HG03139 (cell line): Measurements from ENCODE around the gene DHCR7.

Experiments used
- ATAC-seq: cut with Tn5 transposase; IDR thresholded peaks from one replicate; pipeline ENCODE4 v1.9.1; 2021; ENCODE audit not compliant: unreplicated experiment

DHCR7 gene

DNA sequence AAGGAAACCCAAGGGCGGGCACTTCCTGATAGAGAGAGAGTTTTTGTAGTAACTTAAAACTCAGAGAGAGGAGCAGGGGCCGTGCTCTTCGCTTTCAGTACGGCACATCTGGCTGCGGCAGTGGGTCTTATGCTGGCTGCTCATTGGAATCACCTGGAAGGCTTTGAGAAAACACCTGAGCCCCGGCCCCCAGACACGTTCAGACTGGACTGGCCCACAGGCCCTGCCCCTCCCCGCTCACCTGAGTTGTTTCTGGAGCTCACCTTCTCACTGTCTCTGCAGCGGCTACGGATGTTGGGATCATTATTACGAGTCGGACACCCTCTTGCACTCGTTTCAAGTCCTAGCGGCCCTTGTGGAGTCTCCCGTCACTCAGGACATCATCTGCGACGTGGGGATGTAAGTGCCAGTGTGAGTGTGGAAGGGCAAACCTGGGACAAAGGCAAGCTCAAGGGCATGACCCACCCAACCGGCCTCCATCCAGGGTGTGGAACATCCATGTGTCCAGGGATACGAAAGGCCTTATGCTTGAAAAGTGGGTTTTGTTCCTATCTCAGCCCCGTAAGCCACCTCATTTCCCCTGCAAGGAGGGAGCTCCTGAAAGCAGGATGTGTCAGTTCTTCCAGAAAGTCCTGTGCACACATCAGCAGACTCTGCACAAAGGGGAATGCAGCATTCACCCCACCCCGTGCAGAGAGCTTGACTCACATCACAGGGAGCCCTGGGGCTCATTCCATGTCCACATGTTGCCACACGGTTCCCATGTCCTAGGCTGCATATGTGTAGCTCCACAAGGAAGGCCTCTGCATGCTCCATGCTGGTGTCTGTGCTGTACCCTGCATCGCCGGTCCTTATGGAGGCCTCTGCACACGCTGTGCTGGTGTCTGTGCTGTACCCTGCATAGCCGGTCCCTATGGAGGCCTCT, 10.2 kb upstream of the DHCR7 start:
- ATAC-seq = no peak

DNA sequence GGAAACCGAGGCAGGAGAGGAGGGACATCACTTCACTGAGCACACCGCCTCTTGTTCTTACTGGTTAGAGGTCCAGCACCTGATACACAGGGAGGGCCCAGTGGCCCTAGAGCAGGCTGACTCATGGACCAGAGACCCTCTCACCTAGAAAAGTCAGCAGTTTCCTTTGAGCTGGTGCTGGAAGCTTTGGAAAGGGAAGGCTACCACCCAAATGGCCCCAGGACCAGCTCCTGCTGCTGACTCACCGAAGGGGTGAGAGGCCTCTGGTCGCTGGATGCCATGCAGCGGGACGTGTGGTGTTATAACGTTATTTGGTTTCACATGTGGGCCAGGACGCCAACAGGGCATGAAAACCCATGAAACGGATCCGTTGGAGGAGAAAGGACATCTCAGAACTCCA, 8.6 kb upstream of the DHCR7 start:
- ATAC-seq = no peak

DNA sequence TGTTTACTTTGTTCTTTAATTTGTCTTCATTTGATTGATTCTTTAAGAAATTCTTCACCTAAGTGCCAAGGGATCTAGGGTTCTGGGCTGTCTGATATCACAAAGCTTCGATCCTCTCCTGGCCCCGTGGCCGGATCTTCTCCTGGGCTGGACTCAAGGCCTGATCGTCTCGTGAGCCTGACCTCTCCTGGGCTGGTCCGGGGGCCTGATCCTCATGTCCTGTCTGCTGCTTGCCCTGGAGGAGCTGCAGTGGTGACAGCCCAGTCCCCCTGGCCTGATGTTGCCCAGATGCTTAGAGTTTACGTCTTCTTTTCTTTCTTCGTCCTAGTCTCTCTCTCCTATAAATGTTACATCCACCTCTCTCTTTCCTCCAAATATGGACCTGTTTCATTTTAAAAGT, 8.1 kb upstream of the DHCR7 start:
- no peak for ATAC-seq

DNA sequence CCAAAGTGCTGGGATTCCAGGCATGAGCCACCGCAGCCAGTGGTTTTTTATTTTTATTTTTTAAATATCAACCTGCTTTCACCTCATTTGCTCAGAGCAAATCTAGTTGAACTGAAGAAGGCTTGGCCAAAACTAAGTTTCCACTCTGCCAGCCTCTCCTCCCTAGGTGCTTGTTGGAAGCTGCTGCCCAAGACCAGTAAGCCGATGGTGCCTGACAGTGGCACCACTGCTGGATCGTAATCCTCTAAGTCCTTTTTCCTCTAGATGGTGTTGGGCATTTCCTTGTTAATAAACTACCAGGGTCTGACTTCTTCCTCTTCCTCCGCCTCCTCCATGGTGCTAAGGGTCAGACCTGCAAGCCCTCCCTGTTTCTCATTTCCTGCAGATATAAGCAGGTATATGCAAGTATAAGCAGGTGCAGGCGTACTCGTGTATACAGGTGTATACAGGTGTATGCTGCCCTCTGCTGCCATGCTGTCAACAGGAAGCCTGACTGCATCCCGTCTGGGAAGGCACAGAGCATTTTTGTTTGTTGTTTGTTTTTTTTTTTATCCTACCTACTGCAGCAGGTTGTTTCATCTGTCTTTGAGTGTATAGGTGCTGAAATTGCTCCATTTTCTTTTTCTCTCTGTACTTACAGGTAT, 6.4 kb upstream of the DHCR7 start:
- no peak for ATAC-seq

DNA sequence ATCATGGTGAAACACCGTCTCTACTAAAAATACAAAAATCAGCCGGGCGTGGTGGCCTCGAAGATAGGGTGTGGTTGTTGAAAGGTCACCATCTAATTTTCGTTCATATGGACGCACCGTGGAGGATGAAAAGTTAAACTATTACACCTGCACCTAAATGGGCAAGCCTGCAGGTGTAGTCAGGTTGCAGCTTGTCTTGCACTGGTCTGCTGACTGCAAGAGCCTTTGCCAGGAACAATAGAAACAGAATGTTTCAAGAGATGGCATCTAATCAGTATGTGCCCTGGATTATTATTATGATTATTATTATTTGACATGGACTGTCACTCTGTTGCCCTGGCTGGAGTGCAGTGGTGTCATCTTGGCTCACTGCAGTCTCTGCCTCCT, 5.7 kb upstream of the DHCR7 start:
- no peak for ATAC-seq

DNA sequence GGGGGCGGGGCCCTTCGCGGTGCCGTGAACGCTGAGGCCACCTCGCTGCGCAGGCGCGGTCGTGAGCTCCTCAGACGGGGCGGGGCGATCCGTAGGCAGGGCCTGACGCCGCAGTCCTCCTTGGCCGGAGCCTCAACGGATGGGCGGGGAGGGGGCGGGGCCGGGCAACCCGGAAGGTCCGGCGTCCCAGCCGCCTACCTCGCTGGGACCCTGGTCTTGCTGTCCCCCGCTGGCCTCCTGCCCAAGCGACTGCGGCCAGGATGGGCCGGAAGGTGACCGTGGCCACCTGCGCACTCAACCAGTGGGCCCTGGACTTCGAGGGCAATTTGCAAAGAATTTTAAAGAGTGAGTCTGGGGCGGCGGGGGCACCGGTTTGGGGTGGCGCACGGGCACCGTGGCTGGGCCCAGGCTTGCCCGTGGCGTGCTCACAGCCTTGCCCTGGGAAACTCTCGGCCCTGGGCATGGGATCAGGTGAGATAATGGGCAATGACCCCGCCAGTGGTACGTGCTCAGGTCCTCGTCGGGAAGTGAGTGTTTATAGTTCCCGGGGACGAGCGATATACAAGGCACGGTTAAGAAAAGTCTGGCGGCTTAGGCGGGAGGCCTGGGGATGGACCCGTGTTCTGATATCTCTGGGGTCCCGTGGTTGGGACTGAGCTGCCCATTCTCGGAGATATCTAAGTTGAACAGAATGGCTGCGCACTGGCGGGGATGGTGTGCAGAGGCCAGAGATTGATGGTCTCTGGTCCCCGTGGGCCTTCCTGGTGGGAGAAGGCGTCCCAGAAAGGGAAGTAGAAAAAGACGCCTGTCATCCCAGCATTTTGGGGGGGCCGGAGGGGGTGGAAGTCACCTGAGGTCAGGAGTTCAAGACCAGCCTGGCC, 5.1 kb upstream of the DHCR7 start, which contains the start of gene NADSYN1:
Gene NADSYN1, plus strand, starts transcription at position 167 of the 881 bp plus-strand sequence. Its CDS starts 94 bp downstream, at position 261.
- peak; percentile 42 for ATAC-seq

DNA sequence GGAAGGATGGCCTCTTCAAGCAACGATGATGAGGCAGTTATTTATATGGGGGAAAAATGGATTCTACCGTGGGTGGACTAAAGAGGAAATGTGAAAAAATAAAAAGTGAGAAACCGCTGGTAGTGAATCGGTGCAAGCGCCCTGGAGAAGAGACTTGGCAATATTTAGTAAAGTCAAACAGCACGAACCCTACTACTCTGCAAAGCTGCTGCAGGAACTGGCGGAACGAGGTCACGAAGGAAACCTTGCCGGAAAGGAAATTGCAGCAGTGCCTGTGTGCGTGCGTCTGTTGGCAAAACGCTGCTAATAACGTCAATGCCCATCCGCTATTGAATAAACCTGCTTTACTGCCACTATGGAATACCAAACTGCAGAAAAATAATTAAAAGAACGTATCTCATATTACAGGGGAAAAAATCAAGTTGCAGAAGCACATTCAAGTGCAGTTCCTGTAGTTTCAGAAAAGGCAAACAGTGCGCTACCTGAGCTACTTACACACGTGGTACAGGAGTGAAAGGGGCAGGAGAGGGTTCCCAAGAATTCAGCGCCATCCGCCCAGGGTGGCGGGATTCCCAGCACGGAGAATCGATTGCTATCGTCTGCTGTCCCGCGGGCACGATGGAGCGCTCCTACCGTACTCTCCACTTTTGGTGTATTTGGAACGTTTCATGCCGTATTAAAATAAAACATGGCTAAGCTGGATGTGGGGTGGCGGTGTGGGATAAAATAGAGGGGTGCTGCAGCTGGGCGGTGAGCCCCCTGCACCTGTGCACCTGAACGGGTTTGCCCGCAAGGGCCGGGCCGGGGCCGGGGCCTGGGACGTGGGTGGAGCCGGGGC, 4.2 kb upstream of the DHCR7 start:
- ATAC-seq = no peak

DNA sequence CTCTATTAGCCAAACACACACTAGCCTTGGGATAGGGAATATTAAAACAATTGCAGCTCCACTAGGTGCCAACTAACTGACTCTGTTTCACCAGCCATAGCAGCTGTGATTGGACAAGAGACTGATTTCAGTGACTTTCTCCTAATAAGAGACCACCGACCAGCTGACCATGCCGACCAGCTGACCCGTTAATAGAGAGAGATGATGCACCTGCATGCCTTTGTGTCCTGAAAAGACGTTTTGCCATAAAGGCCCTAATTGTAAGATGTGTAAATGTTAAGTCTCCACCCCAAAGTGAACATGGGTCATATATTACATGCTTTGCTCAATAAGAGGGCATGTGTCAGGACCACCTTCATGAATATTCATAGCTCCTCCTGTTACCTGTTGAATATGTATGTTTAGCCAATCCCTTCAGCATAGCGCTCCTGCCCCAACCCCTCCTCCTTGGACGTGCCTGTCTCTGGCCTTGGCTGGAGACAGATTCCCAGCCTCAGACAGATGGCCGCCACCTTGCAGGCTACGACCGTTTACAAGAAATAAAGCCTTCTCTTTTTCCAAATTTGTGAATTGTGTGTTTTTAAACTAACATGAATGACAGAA, 3.5 kb upstream of the DHCR7 start:
- no peak for ATAC-seq

DNA sequence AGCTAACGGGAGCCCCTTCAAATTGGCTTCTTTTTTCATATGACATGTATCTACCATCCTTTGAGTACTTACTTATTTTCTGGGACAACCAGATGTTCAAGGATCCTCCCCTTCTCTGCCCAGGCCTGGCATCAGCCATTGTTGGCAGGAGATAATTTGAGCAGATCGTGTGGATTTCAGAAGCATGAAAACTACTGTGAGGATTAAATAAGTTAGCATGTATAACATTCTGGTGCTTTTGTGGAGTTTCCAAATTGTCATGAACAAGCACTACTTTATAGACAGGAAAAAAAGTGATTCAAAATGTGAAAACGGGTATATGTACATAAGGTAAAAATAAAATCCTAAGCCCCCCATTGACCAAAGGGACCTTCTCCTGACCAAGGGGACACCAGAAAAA, 2.7 kb upstream of the DHCR7 start:
- no peak for ATAC-seq

DNA sequence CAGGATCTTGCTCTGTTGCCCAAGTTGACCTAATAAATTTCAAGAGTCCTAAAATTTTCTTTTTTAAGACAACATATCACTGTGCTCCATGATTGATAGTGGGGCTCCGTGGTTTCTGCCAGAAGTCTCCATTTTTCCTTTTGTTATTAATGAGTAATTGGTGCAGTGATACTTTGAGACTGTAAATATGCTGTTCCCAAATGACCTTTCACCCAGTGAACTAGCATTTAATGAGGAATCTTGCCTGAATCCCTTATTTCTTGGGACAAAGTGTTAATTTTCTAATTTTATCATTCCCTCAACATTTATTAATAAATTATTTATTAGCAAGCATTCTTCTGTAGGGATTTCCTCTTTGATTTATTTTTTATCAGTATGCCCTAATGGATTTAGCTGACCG, 2.3 kb upstream of the DHCR7 start:
- ATAC-seq = no peak

DNA sequence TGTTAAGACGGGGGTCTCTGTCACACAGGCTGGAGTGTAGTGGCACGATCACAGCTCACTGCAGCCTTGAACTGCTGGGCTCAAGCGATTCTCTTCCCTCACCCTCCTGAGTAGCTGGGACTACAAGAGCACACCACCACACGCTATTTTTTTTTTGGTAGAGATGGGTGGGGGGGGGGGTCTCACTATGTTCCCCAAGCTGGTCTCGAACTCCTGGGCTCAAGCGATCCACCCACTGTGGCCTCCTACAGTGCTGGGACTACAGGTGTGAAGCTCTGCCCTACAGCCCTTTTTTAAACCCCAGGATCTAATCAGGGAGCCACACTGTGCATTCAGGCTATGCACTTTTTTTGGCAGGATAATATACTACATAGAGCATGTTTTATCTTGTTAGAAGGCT, 1.4 kb upstream of the DHCR7 start:
- no peak for ATAC-seq

DNA sequence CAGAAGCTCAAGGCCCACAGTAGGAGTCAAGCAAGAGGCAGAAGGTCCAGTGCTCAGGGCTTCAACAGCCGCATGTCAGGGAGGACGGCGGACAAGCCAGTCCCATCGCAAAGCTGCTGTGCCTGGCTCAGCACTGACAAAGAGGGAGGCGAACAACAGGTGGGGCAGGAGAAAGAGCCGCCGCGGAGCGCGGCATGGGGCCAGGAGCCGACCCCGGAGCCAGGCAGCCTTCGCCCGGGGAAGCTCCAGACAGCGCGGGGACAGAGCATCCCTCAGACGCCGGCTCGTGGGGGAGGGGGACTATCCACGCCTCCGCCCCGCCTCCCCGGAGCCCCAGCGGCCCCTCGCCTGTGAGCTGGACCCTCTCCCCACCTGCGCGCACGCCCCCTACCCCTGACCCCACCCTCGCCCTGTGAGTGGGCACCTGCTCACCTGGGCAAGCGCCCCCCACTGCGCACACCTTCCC, 369 bp downstream of the DHCR7 start:
- no peak for ATAC-seq

DNA sequence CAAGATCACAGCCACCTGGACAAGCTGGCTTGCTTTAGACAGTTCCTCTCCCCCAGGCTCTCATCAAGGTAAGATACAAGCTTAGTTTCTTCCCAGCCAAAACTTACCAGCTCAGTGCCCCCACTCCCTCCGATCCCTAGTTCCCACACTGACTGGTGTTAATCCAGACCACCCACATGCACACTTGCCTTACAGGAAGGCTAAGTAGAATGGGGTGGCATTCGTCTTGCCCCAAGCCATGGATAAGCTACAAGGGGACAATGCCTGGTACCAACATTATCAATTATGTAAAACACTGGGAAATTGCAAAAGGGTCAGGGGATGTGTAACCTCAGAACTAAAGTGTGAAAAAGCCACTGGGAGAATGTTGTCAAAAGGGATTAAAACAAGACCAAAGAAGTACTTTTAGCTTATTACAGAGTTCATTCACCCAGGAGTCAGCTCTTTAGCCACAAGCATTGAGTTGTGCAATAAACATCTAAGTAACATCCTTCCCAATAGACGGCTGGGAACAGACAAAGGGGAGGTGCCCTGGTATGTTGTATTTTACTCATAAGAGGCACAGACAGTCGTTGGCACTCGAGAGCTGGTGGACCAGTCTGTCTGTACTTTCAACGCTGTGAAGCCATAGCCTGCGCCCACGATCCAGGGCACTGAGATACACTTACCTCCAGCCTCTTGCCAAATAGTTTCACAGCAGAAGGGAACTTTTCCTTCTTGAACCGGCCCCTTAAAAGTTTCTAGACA, 1.1 kb downstream of the DHCR7 start:
- no peak for ATAC-seq

DNA sequence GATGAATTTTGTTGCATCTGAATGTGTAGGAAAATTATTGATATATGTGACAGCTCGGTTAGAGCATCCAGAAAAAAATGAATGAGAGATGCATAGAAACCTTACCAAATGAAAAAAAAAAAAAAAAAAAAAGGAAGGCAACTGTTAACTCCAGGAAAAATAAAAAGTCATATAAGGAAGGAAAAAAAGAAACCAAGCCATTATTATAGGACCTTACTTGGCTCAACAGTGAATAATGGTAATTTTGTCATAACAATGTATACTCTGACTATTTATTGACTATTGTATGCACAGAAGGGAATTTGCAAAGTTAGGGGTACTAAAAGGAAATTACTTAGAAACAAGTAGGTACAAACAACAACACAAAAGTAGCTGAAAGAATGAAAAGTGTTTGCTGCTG, 2.0 kb downstream of the DHCR7 start:
- no peak for ATAC-seq

DNA sequence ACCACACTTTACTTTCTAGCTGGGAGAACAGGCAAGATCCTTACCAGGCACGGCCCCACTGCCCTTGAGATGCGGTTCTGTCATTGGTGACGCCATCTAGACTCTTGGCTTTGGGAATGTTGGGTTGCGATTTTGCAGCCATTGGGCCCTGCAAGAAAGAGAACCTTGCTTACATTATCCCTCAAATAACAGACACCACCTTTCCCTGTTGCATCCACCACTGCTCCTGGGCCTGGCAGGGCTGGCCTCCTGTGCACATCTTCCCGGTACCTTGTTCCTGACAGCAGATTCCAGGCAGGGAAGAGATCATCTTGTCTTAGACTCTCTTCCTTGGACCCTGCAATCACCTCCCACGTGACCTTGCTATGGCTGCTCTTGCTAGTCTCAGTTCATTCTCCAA, 3.4 kb downstream of the DHCR7 start:
- ATAC-seq = no peak

DNA sequence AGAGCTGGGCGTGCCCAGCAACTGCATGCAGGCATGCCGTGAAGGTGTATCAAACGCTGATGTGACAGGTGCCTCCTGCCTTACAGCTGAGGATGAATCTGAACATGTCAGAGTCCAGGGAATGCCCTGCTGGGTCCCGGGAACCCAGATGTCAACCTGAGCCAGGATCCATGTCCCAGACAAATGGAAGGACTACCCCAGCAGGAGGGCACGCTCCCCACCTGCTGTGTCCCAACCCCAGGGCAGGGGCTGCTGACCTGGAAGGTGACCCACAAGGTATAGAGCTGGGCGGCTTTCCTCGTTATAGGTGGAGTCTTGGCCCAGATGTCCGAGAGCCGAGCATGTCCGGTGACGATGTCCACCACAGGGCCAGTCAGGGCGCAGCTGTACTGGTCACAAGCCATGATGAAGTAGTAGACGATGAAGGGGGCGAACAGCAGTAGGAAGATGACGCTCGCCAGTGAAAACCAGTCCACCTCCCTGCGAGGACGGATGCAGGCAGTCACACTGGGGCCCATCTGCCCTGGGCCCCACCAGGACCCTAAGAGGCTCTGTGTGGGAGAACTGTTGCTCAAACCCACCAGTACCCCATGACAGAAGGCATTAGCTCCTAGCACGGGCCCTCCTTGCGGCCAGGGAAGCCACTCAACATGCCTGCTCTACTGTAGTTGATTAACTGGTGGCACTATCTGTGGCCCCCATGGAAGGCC, 4.3 kb downstream of the DHCR7 start:
- ATAC-seq = no peak

DNA sequence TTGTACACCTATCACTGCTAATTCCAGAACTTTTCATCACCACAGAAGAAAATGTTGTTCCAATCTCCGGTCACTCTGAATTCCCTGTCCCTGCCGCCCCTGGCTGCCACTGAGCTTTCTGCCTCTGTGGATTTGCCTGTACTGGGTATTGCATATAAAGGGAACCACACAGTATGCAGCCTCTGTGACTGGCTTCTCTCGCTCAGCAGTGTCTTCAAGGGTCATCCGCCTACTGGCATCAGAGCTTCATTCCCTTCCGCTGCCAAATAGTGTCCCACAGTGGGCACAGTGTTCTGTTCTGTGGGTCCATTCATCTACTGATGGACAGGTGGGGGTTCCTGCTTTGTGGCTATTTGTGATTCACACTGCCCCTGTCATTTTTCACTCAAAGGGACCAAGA, 5.3 kb downstream of the DHCR7 start:
- no peak for ATAC-seq

DNA sequence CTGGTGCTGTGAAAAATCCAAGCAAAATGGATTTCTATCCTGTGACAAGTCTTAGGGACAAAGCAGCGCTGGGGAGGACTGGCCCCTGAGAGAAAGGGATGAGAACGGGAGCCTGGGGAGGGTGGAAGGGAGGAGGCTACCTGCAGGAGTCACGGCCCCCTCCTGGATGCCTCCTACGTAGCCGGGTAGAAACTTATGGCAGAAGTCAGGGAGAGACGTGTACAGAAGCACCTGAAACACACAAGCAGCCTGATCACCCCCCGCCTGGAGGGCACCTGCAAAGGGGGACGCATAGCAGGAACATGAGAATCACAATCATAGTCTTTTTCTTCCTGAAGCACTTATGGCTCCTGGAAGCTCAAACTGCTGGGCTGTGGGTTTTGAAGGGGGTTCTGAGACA, 6.1 kb downstream of the DHCR7 start:
- no peak for ATAC-seq

DNA sequence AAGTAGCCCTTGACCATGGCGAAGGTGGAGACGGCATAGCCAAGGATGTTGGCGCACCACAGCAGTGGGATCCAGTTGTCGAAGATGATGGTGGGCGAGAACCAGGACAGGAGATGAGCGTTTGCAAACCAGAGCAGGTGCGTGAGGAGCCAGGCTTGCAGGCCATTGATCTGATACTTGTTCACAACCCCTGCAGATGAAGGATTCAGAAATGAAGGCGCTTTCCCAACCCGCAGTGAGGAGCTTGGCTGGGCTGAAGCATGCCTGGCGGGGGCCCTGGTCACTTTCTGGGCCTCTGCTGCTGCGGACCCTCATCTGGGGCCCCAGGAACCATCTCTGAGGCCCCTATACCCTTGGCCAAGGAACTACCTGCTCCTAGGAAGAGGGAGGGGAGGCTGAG, 6.9 kb downstream of the DHCR7 start:
- ATAC-seq = no peak
